Muscle of back (tissue), 11 donors: ENCODE results near the gene LIMS2. TPM values are rescaled to one million over a fixed set of nuclear protein-coding genes. Genes with fewer than 3 reads are reported as not detected.

Experiments
- DNase-seq, 3 donors: peaks; one replicate each; pipeline versions ENCODE4 v3.0.0 to v3.0.0-alpha.2; 2013
- polyA plus RNA-seq, 10 donors: library from polyadenylated mRNA; unstranded; fragments of 120-200 nt; gene quantifications; one replicate each; pipeline ENCODE4 v1.2.1, GENCODE V29; 2013; ENCODE audit not compliant: insufficient read length in 10 of 10

The LIMS2 gene
- polyA plus RNA-seq, 10 donors = 25.1 to 43.8 (median 34.9) TPM

DNA sequence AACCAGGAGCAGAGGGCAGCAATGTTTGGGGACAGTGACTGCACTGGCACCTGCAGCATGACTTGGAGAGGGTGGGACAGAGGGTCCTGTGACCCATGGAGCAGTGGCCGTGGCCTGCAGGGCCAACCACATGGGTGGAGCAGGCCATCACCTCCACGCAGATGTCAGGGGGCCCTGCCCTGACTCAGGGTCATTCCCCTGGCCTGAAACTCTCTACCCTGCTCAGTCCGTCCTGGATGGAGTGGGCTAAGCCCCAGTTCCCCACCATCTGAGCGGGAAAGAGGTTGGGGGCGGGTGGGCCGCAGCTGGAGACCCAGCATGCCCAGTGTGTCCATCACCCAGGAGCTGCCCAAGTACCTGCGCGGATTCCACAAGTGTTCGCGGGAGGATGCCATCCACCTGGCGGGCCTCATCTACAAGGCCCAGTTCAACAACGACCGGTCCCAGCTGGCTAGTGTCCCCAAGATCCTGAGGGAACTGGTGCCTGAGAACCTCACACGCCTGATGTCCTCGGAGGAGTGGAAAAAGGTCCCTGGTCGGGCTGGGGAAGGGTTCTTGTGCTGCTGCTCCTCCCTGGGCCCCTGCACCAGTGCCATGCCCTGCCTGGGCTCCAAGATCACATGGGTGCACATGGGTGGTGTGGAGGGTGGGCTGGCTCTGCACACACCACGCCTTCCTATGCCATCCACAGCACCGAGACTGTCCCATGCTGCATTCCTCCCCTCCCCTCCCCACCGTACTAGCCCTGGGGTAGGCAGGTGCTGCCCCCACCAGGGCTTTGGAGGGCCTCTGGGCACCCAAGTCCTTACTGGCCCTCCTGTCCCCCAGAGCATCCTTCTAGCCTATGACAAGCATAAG, 39.7 kb downstream of the LIMS2 start:
- no peak for DNase-seq

DNA sequence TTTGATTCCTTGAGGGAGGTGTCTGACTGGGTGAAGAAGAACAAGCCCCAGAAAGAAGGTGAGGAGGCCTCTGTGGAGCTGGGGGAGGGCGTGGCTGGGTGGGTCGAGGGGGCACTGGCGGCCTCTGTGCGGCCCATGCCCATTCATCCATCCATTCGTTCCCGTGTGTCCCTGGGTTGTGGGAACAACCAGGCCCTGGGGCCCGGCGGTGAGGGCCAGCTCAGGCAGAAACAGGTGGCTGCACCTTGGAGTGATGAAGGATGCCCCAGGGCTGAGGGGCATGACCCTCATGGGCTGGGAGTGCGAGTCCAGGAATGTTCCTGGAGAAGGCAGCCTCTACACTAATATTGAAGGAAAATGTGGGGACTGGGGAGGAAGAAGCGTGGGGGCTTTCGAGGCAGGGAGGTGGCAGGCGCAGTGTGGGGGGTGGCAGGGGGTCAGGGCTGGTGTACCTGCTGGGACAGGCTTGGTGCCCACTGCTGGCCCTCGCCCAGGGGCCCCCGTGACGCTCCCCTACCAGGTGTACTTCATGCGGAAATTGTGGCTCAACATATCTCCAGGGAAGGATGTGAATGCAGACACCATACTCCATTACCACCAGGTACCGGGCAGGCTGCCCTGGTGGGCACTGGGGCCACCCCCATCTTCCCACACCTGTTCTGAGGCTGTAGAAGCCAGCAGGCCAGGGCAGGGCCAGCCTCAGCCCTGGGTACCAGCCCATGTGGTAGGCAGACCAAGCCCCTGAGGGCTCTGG, 40.5 kb downstream of the LIMS2 start:
- no peak for DNase-seq

GRCh38 chr2:127634066-127634617, 41.2 kb downstream of the LIMS2 start:
- peak; percentile 30 to 58 (median 37) for DNase-seq

DNA sequence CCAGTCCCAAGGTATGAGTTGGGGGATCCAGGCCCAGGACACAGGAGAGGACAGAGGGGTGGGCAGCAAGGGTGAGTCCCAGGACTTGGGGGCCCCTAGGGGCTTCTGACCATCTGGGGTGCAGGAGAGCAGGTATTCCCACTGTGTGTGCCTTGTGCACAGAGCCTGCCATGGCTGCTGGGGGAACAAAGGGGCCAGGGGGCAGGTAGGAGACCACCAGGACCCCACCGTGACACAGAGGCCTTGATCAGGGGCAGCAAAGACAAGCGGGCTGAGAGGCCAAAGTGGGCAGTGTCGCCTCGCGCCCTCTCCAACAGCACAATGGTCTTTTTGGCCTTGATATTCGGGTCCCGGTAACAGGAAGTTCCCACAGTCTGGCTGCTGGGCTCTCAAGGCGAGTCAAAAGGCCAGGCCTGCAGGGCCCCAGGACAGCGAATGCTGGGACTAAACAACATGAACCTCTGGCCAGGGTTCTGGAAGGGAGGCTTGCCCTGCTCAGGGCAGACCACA, 41.7 kb downstream of the LIMS2 start:
- no peak for DNase-seq

DNA sequence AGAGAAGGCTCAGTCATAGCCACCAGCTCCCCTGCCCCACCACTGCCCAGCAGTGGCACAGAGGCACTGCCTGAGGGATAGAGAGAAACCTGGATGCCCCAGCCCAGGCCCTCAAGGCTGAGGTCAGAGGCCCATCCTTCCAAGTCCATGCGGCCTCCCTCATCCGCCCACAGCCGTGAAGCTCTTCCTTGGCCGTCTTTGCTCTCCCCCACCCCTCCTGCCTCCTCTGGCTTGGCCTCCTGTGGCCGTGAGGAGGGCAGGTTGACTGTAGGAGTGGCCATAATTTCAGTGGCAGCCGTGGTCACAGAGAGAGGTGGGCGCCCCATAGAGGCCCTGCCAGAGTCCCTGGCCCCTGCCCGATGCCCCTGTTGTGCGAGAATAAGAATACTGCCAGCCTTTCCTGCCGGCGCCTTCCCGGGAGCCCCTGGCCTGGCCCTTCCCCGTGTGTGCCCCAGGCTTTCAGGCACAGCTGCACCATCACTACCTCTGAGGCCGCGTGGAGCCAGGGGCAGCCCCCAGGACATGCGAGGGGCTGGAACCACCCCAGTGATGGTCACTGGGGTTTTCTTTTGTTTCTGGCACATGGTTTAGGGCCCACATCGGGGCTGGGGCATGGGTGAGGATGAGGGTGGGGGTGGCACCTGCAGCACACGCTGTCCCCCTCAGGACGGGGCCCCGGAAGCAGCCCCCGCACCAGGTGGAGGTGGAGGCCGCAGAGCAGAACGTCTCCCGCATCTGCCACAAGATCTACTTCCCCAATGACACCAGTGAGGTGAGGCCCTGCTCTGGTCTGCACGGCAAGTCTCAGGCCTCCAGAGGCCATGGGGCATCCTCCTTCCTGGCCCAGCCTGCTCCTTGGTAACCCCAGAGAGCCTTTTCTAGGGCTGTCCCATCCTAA, 42.5 kb downstream of the LIMS2 start:
- DNase-seq = no peak

GRCh38 chr2:127631997-127632581, 43.2 kb downstream of the LIMS2 start:
- no peak for DNase-seq

DNA sequence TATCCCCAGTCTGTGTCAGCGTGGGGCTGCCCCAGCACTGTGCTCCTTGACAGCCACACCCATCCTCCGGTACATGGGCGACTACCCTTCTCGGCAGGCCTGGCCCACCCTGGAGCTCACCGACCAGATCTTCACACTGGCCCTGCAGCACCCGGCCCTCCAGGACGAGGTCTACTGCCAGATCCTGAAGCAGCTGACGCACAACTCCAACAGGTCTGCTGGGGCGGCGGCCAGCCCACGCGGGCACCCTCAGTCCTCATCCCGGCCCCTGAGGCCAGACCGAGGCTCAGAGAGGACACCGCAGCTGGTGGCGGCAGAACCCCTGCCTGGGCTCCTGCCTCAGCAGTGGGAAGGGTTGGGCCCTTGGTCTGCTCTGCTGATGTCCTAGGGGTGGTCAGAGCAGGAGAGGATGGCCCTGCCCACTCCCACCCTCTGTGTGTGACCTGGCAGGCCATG, 43.8 kb downstream of the LIMS2 start:
- DNase-seq = no peak

- no peak for DNase-seq
Measured at GRCh38 chr2:127630864-127631540, 44.3 kb downstream of the LIMS2 start.

- no peak for DNase-seq
Measured at GRCh38 chr2:127630096-127630863, 45.0 kb downstream of the LIMS2 start.

DNA sequence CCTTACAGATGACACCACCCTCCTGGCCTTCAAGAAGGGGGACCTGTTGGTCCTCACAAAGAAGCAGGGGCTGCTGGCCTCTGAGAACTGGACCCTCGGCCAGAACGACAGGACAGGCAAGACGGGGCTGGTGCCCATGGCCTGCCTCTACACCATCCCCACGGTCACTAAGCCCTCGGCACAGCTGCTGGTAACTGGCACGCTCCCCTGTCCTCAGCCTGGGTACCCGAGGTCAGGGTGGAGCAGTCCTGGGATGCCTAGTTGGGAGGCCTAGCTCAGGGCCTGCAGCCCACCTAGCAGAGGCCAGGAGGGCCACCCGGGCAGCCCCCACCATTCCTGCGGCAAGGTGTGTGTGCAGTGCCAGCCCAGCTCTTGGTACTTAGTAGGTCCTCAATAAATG, 45.7 kb downstream of the LIMS2 start:
- DNase-seq = no peak

GRCh38 chr2:127628767-127629614, 46.3 kb downstream of the LIMS2 start:
- DNase-seq = no peak

DNA sequence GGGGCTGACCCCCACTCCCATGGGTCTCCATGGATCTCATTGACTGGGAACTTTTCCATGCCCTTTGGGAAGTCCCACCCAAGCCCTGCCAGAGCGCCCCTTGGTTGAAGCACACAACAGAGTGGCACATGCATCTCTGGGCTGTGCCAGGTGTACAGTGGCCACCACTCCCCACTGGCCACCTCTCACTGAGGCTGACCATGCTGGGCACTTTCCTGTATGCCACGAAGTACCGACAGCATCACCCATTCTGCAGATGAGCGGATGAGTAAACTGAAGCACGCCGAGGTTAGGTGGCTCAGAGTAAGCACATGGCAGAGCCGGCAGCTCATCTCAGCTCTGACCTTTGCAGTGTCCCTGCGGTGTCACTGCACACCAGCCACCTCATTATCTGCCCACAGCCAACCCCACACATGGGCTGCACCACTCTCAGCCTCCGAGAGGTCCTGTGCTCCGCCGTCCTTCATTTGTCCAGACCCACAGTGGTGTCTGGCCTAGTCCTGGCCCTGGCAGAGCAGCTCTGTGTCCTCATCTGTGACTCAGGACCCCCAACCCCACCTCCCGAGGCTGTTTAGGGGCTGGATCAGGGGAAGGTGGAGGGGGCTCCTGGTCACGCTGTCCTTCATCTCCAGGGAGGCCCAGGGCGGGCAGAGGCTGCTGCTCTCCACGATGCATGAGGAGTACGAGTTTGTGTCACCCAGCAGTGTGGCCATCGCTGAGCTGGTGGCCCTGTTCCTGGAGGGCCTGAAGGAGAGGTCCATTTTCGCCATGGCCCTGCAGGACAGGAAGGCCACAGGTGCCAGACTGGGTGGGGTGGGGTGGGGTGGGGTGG, 47.4 kb downstream of the LIMS2 start:
- DNase-seq = no peak

- DNase-seq = no peak
Measured at GRCh38 chr2:127626917-127627739, 48.2 kb downstream of the LIMS2 start.

DNA sequence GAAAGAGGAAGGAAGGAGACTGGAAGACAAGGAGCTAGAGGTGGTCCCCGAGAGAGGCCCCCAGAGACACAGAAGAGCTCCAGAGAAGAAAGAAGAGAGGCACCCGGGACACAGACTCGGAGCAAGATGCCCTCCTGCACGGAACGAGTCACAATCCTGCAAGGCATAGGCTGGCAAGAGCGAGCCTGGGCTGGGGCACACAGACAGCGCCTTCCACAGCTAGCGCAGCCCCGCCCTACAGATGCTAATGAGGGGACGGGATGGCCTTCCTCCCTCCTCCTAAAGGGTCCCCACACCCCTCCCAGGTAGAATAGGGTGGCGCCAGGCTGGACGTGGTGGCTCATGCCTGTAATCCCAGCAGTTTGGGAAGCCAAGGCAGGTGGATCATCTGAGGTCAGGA, 49.2 kb downstream of the LIMS2 start:
- no peak for DNase-seq

- no peak for DNase-seq
Measured at GRCh38 chr2:127625572-127625951, 49.8 kb downstream of the LIMS2 start.

GRCh38 chr2:127624756-127625571, 50.4 kb downstream of the LIMS2 start:
- no peak for DNase-seq
